A549 treated with AZD2906 at 1 μM for 4 hours (cell line): ENCODE measurements around the gene DLG4. TPM values are rescaled to one million over a fixed set of nuclear protein-coding genes. Genes with fewer than 3 reads are reported as not detected.

Experiments
- total RNA-seq: library from RNA; stranded (reverse); fragments of 200-300 nt; extraction: Qiagen RNA extraction; gene quantifications from 5 replicates; pipeline ENCODE4 v1.2.3, GENCODE V29; 2022

The DLG4 gene
- total RNA-seq = 5.4 to 7.5 TPM (median 5.8 TPM) in 5 replicates

GRCh38 chr17:7219812-7220592 lies at the start of gene DLG4, which contains the start of gene ACADVL:
TSS of gene DLG4 (minus strand) at chr17:7219836.
TSS of gene ACADVL (plus strand) at chr17:7219938. CDS start at chr17:7219985, 47 bp downstream.

GRCh38 chr17:7262192-7262934 lies 42.7 kb upstream of the DLG4 start, which contains the start of gene CLDN7:
TSS of gene CLDN7 (minus strand) at chr17:7262478. CDS start at chr17:7262043, 435 bp downstream.

GRCh38 chr17:7252176-7253043 lies 32.8 kb upstream of the DLG4 start, which contains the start of gene ELP5:
TSS of gene ELP5 (plus strand) at chr17:7252215. CDS start at chr17:7252551, 336 bp downstream.

GRCh38 chr17:7251661-7252175 lies 32.1 kb upstream of the DLG4 start, which contains the start of gene CTDNEP1:
TSS of gene CTDNEP1 (minus strand) at chr17:7251734. CDS start at chr17:7251296, 438 bp downstream.

GRCh38 chr17:7241783-7242716 lies 22.4 kb upstream of the DLG4 start, which contains the start of gene GABARAP:
TSS of gene GABARAP (minus strand) at chr17:7242449. CDS start at chr17:7242330, 119 bp downstream.

GRCh38 chr17:7239091-7240027 lies 19.7 kb upstream of the DLG4 start, which contains the start of gene PHF23:
TSS of gene PHF23 (minus strand) at chr17:7239457. CDS start at chr17:7239279, 178 bp downstream.

GRCh38 chr17:7234083-7234951 lies 14.7 kb upstream of the DLG4 start, which contains the start of gene DVL2:
TSS of gene DVL2 (minus strand) at chr17:7234517. CDS start at chr17:7234262, 255 bp downstream.

GRCh38 chr17:7179317-7180254 lies 40.0 kb downstream of the DLG4 start, which contains the start of gene ASGR1:
TSS of gene ASGR1 (minus strand) at chr17:7179370. CDS start at chr17:7178563, 807 bp downstream.

Other genes with a start within 250 kb of the DLG4 start
- not detected in 5 replicates for gene ALOX12, start 223.8 kb downstream of the DLG4 start, total RNA-seq
- 417 to 502 TPM (median 450 TPM) in 5 replicates for gene RNASEK, start 207.2 kb downstream of the DLG4 start, total RNA-seq
- gene BCL6B, start 196.8 kb downstream of the DLG4 start, total RNA-seq = not detected in 5 replicates
- 7.0 to 9.5 TPM (median 8.4 TPM) in 5 replicates for gene SLC16A13, start 183.8 kb downstream of the DLG4 start, total RNA-seq
- not detected in 5 replicates for gene SLC16A11, start 175.7 kb downstream of the DLG4 start, total RNA-seq
- gene CLEC10A, start 139.6 kb downstream of the DLG4 start, total RNA-seq = not detected in 5 replicates
- 0.07 to 0.12 TPM in 2 of 5 replicates, not detected in the others for gene ASGR2, start 105.0 kb downstream of the DLG4 start, total RNA-seq
- gene ASGR1, start 40.5 kb downstream of the DLG4 start, total RNA-seq = 0.82 to 1.4 TPM (median 1.2 TPM) in 5 replicates
- gene ACADVL, start 102 bp upstream of the DLG4 start, total RNA-seq = 286 to 433 TPM (median 402 TPM) in 5 replicates
- gene DVL2, start 14.7 kb upstream of the DLG4 start, total RNA-seq = 37.1 to 47.6 TPM (median 44.8 TPM) in 5 replicates
- gene PHF23, start 19.6 kb upstream of the DLG4 start, total RNA-seq = 86.1 to 108 TPM (median 99.5 TPM) in 5 replicates
- gene GABARAP, start 22.6 kb upstream of the DLG4 start, total RNA-seq = 643 to 763 TPM (median 704 TPM) in 5 replicates
- gene CTDNEP1, start 31.9 kb upstream of the DLG4 start, total RNA-seq = 208 to 254 TPM (median 236 TPM) in 5 replicates
- 131 to 160 TPM (median 140 TPM) in 5 replicates for gene ELP5, start 32.4 kb upstream of the DLG4 start, total RNA-seq
- gene CLDN7, start 42.6 kb upstream of the DLG4 start, total RNA-seq = 2.2 to 3.2 TPM (median 2.9 TPM) in 5 replicates
- 0.35 to 0.67 TPM (median 0.63 TPM) in 5 replicates for gene SLC2A4, start 61.9 kb upstream of the DLG4 start, total RNA-seq
- gene YBX2, start 74.8 kb upstream of the DLG4 start, total RNA-seq = 0.37 to 0.68 TPM (median 0.53 TPM) in 5 replicates
- 1,603 to 1,771 TPM (median 1,695 TPM) in 5 replicates for gene EIF5A, start 87.8 kb upstream of the DLG4 start, total RNA-seq
- gene GPS2, start 95.5 kb upstream of the DLG4 start, total RNA-seq = 81.4 to 100 TPM (median 97.9 TPM) in 5 replicates
- gene NEURL4, start 109.5 kb upstream of the DLG4 start, total RNA-seq = 23.0 to 36.7 TPM (median 28.7 TPM) in 5 replicates
- gene ACAP1, start 116.7 kb upstream of the DLG4 start, total RNA-seq = 2.4 to 5.7 TPM (median 4.0 TPM) in 5 replicates
- 11.3 to 13.7 TPM (median 12.5 TPM) in 5 replicates for gene KCTD11, start 132.3 kb upstream of the DLG4 start, total RNA-seq
- gene TMEM95, start 135.3 kb upstream of the DLG4 start, total RNA-seq = not detected in 5 replicates
- gene TNK1, start 161.3 kb upstream of the DLG4 start, total RNA-seq = 1.3 to 1.6 TPM (median 1.5 TPM) in 5 replicates
- gene PLSCR3, start 174.7 kb upstream of the DLG4 start, total RNA-seq = 38.6 to 48.9 TPM (median 44.7 TPM) in 5 replicates
- gene TMEM256, start 184.3 kb upstream of the DLG4 start, total RNA-seq = 180 to 224 TPM (median 215 TPM) in 5 replicates
- gene NLGN2, start 188.0 kb upstream of the DLG4 start, total RNA-seq = 13.3 to 17.6 TPM (median 17.1 TPM) in 5 replicates
- 0.06 to 0.13 TPM in 2 of 5 replicates, not detected in the others for gene SPEM1, start 200.5 kb upstream of the DLG4 start, total RNA-seq
- 0.03 to 0.07 TPM (median 0.06 TPM) in 3 of 5 replicates, not detected in the others for gene SPEM2, start 205.8 kb upstream of the DLG4 start, total RNA-seq
- gene SPEM3, start 209.0 kb upstream of the DLG4 start, total RNA-seq = 0.02 to 0.03 TPM (median 0.02 TPM) in 3 of 5 replicates, not detected in the others
- gene TMEM102, start 215.6 kb upstream of the DLG4 start, total RNA-seq = 10.8 to 13.9 TPM (median 13.3 TPM) in 5 replicates
- gene FGF11, start 219.7 kb upstream of the DLG4 start, total RNA-seq = 0.76 to 1.2 TPM (median 0.85 TPM) in 5 replicates
- 8.0 to 11.6 TPM (median 10.2 TPM) in 5 replicates for gene CHRNB1, start 225.2 kb upstream of the DLG4 start, total RNA-seq